LoVo (cell line): Measurements from ENCODE around the gene NYAP2.

Source experiments
- DNase-seq: peaks from one replicate; pipeline ENCODE4 v3.0.0-alpha.2; 2016; ENCODE audit warnings: low spot score

NYAP2 gene

DNA sequence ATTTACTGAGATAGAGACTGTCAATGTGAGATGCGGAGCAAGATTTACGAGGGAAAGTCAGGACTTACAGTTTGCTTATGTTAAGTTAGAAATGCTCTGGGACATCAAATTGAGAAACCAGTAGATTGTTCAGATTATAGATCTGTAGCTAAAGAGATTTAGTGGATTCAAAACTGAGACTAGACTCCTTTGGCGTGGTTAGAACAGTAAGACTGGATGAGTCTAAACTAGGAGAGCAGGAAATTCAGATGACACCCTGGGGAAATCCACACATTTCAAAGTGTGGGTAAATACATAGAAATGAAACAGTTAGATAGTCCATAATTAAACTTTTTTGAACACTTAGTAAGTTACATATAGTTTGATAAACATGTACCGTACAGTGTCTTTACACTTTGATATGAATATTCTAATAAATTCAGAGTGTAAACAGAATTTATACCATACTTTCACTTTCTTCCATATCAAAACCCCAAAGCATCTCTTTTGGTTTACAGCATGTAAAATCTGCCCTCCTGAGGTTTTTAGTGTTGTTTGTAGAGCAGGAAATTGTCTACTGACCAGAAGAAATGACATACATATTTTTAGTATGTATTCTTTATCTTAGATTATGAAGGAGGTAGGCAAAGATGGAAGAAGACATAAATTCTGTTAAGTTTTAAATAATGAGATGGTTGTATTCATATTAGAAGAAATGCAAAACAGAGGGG is 231.5 kb downstream of the NYAP2 start:
- DNase-seq, result no peak

- no peak for DNase-seq
Measured at GRCh38 chr2:225632351-225632750, 232.8 kb downstream of the NYAP2 start.

- no peak for DNase-seq
Measured at GRCh38 chr2:225636558-225636957, 237.0 kb downstream of the NYAP2 start.

GRCh38 chr2:225637259-225637658 is 237.7 kb downstream of the NYAP2 start:
- DNase-seq, result no peak

DNA sequence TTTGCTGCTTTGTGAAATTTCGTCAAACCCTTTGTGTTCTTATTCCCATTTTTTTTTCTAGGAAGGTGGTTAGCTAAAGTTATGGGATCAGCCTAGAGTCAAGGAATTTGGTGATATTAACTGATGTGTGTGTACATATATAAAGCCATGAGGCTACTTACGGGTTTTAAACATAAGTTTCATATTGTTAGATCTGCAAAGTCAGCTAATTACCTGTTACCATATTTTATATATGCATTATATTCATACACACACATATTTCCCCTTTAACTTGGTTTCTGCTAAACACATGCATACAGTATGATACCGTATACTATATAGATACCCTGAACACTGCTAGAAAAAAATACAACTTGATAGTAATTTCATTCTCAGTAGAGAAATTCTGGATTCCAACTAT is 241.0 kb downstream of the NYAP2 start:
- no peak for DNase-seq

- no peak for DNase-seq
Measured at GRCh38 chr2:225649274-225649673, 249.8 kb downstream of the NYAP2 start.

GRCh38 chr2:225650041-225650440 is 250.5 kb downstream of the NYAP2 start:
- no peak for DNase-seq

DNA sequence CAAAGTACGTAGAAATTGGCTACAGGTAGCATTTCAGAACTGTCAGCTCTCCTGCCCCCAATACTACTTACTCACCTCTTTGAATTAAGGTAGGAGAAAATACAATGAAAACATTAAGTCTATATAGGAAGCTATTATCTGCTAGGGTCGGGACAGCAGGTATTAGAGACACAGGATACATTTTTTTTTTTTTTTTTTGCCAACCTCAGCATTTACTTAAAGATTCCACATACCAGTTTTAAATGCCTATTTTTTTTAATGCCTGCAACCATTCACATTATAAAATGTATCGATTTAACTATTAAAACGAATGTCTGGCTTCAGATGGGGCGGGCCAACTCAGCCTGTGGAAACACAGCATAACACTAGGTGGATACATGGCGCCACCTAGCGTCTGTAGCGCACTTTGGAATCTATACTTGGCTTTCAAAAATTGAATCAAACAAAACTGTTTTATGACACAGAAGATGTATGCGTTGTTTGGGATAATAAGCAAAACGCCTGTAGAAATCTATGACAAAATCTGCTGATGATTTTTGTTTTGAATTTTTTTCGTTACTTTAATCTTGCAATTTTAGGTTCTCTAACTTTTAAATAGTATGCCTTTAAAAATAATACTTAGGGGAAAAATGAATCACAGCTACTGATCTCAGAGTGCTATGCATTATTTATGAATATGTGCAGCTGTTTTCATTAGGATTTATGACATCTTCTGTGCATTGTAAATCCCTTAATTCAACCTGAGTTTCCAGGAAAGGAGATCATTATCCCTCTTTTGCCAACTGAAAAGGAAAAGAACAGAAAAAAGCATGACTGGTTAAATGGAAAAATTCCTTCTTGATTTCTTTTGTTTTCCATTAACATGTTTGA is 261.0 kb downstream of the NYAP2 start:
- peak; percentile 77 for DNase-seq

GRCh38 chr2:225662101-225662500 is 262.6 kb downstream of the NYAP2 start:
- DNase-seq, result no peak

- DNase-seq, result no peak
Measured at GRCh38 chr2:225667445-225667844, 267.9 kb downstream of the NYAP2 start.

GRCh38 chr2:225668606-225669266 is 269.2 kb downstream of the NYAP2 start:
- DNase-seq, result peak; percentile 73

GRCh38 chr2:225670111-225670974 is 270.8 kb downstream of the NYAP2 start:
- peak; percentile 62 for DNase-seq

- DNase-seq, result no peak
Measured at GRCh38 chr2:225678792-225679191, 279.3 kb downstream of the NYAP2 start.

DNA sequence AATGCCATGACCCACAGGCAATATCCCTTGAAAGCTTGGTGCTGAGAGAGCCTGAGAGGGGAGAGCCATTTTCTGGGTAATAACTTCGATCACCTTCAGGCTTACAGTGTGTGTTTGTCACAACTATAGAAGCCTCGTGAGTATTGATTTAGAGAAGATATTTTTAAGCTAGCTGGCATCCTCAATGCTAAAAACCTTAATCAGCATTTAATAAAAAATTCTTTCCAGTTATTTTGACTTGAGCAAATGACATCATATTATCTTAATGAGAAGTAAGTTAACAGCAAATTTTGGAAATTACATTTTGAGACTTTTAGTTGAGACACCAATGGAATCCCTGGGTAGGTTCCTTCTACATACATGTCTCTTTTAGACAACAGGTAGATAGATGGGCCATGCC is 283.7 kb downstream of the NYAP2 start:
- DNase-seq, result no peak

- DNase-seq, result no peak
Measured at GRCh38 chr2:225690153-225690552, 290.6 kb downstream of the NYAP2 start.

GRCh38 chr2:225691711-225692110 is 292.2 kb downstream of the NYAP2 start:
- no peak for DNase-seq

DNA sequence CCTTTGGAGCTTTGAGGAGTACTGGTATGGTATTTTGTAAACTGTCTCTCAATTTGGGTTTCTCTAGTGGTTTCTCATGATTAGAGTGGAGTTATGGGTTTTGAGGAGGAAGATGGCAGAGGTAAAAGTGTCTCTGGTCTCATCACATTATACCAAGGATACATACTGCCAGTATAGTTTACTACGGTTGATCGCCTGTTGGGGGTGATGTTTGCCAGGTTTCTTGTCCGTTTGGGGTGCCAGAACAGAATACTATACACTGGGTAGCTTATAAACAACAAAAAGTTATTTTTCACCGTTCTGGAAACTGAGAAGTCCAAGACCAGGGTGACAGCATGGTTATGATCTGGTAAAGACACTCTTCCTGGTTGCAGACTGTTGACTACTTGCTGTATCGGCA is 293.7 kb downstream of the NYAP2 start:
- no peak for DNase-seq

- DNase-seq, result no peak
Measured at GRCh38 chr2:225694664-225695063, 295.2 kb downstream of the NYAP2 start.

DNA sequence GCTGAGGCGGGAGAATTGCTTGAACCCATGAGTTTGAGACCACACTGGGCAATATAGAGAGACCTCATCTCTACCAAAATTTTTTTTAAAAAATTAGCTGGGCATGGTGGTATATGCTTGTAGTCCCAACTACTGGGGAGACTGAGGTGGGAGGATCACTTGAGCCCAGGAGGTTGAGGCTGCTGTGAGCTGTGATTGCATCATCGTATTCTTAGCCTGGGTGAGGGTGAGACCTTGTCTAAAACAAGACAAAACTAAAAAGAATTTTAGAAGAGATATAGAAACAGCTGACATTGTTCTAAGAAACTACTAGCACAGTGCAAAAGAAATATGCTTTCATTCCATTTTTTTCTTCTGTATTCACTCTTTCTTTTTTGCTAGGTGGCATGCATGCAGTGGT is 298.4 kb downstream of the NYAP2 start:
- DNase-seq, result no peak
